Fibroblast of mammary gland (primary cell): ENCODE data around the gene ST6GALNAC4.

Source experiments
- DNase-seq: peaks from one replicate; pipeline ENCODE4 v3.0.0-alpha.2; 2010; ENCODE audit warnings: low read depth
- H3K4me3 ChIP-seq: 2 replicates; pipeline ENCODE4 v1.5.1; 2011; ENCODE audit warnings: low read depth, mild to moderate bottlenecking, low read length, moderate library complexity; ENCODE audit not compliant: control insufficient read depth
- CTCF ChIP-seq: conservative IDR thresholded peaks from 2 replicates; pipeline ENCODE4 v1.5.1; 2011; ENCODE audit warnings: low read depth, low read length, inconsistent platforms; ENCODE audit not compliant: control insufficient read depth, insufficient read depth

ST6GALNAC4 gene

GRCh38 chr9:127860260-127860659, 56.6 kb downstream of the ST6GALNAC4 start:
- no peak overlapping the region for H3K4me3 ChIP-seq
- no peak for TF ChIP-seq CTCF
- no peak for DNase-seq

- no peak overlapping the region for H3K4me3 ChIP-seq
- no peak for TF ChIP-seq CTCF
- no peak for DNase-seq
Measured at GRCh38 chr9:127858041-127858512, 58.8 kb downstream of the ST6GALNAC4 start.
